IMR-90 (cell line): ENCODE data around the gene ABHD2. TPM values are rescaled to one million over a fixed set of nuclear protein-coding genes. Genes with fewer than 3 reads are reported as not detected.

Experiments used
- ATAC-seq: fragments of 200-7000 bp; cut with Tn5 transposase; 2 replicates; pipeline ENCODE4 v1.9.1; 2020; ENCODE audit warnings: low read depth, mild to moderate bottlenecking, moderate library complexity
- BruUV-seq: library from RNA; stranded (reverse); fragments of 400-500 nt; replicated peaks from 2 replicates; lab custom pipeline; 2021; lab: Mats Ljungman, UMichigan
- CTCF ChIA-PET: fragments of 300-600 bp; formaldehyde crosslinking; extraction: SDS; loops from one replicate; lab custom pipeline; 2021; ENCODE audit warnings: antibody characterized with exemption; lab: Yijun Ruan, JAX
- POLR2A ChIA-PET: fragments of 300-600 bp; sonication (Branson Sonifier 250); formaldehyde crosslinking; loops from one replicate; lab custom pipeline; 2022; ENCODE audit warnings: antibody characterized with exemption; ENCODE audit not compliant: unreplicated experiment; lab: Charles Lee
- DNase-seq: peaks from one replicate; pipeline ENCODE4 v3.0.0; 2013
- H2AFZ ChIP-seq: replicated peaks from 2 replicates; pipeline ENCODE3; 2013; ENCODE audit warnings: low read length, mild to moderate bottlenecking; ENCODE audit not compliant: poor library complexity
- H2AK5ac ChIP-seq: 2 replicates; pipeline ENCODE4 v1.6.1; 2013; ENCODE audit warnings: low read depth, low read length, inconsistent platforms
- H2AK9ac ChIP-seq: replicated peaks from 2 replicates; pipeline ENCODE3; 2013; ENCODE audit warnings: mild to moderate bottlenecking, low read depth, low read length, moderate library complexity; ENCODE audit not compliant: poor library complexity
- H2BK120ac ChIP-seq: 2 replicates; pipeline ENCODE4 v1.6.1; 2013; ENCODE audit warnings: low read depth, low read length, inconsistent platforms
- H2BK15ac ChIP-seq: 3 replicates; pipeline ENCODE4 v1.6.1; 2013; ENCODE audit warnings: low read depth, low read length, inconsistent platforms
- H2BK20ac ChIP-seq: 2 replicates; pipeline ENCODE4 v1.6.1; 2013; ENCODE audit warnings: low read depth, mild to moderate bottlenecking, inconsistent platforms, low read length, moderate library complexity
- H2BK5ac ChIP-seq: 2 replicates; pipeline ENCODE4 v1.6.1; 2013; ENCODE audit warnings: mild to moderate bottlenecking, low read depth, low read length, inconsistent platforms; ENCODE audit not compliant: poor library complexity, severe bottlenecking
- H3K14ac ChIP-seq: replicated peaks from 2 replicates; pipeline ENCODE4 v1.6.1; 2013; ENCODE audit warnings: low read depth, low read length, inconsistent platforms
- H3K18ac ChIP-seq: 2 replicates; pipeline ENCODE4 v1.6.1; 2013; ENCODE audit warnings: low read depth, low read length, control low read depth
- H3K23ac ChIP-seq: 2 replicates; pipeline ENCODE4 v1.6.1; 2013; ENCODE audit warnings: low read depth, low read length, inconsistent platforms
- H3K27ac ChIP-seq: 2 replicates; pipeline ENCODE4 v1.5.1; 2013; ENCODE audit warnings: mild to moderate bottlenecking, control low read depth, low read length; ENCODE audit not compliant: insufficient read depth
- H3K27me3 ChIP-seq: 2 replicates; pipeline ENCODE4 v1.6.1; 2013; ENCODE audit warnings: low read length; ENCODE audit not compliant: control insufficient read depth, insufficient read depth
- H3K36me3 ChIP-seq: 2 replicates; pipeline ENCODE4 v1.6.1; 2013; ENCODE audit warnings: low read length, mixed read lengths; ENCODE audit not compliant: control insufficient read depth, insufficient read depth
- H3K4ac ChIP-seq: 2 replicates; pipeline ENCODE4 v1.6.1; 2013; ENCODE audit warnings: low read depth, low read length, inconsistent platforms
- H3K4me1 ChIP-seq: 2 replicates; pipeline ENCODE4 v1.6.1; 2013; ENCODE audit warnings: low read length, mixed read lengths; ENCODE audit not compliant: control insufficient read depth, insufficient read depth
- H3K4me2 ChIP-seq: 2 replicates; pipeline ENCODE4 v1.6.1; 2013; ENCODE audit warnings: low read depth, mild to moderate bottlenecking, control low read depth, low read length, moderate library complexity
- H3K4me3 ChIP-seq: 2 replicates; pipeline ENCODE4 v1.5.1; 2013; ENCODE audit warnings: low read depth, mild to moderate bottlenecking, control low read depth, low read length, moderate library complexity; ENCODE audit not compliant: insufficient read depth
- H3K56ac ChIP-seq: 2 replicates; pipeline ENCODE4 v1.6.1; 2013; ENCODE audit warnings: low read length, inconsistent platforms; ENCODE audit not compliant: insufficient read depth; ENCODE audit errors: extremely low read depth
- H3K79me1 ChIP-seq, 2 experiments: 2 replicates each; pipeline ENCODE4 v1.6.1; 2013; ENCODE audit warnings: low read length in 2 of 2, inconsistent platforms in 1 of 2, low read depth in 1 of 2
- H3K9ac ChIP-seq: 2 replicates; pipeline ENCODE4 v1.6.1; 2013; ENCODE audit warnings: low read depth, low read length, control low read depth
- H3K9me1 ChIP-seq: 2 replicates; pipeline ENCODE4 v1.6.1; 2013; ENCODE audit warnings: low read length, inconsistent platforms; ENCODE audit not compliant: insufficient read depth
- H3K9me3 ChIP-seq: 2 replicates; pipeline ENCODE4 v1.6.1; 2013; ENCODE audit warnings: low read length; ENCODE audit not compliant: control insufficient read depth, insufficient read depth
- H4K20me1 ChIP-seq: 2 replicates; pipeline ENCODE4 v1.6.1; 2013; ENCODE audit warnings: low read length, inconsistent platforms; ENCODE audit not compliant: insufficient read depth
- H4K5ac ChIP-seq: 2 replicates; pipeline ENCODE4 v1.6.1; 2013; ENCODE audit warnings: mild to moderate bottlenecking, low read depth, low read length, control low read depth
- H4K8ac ChIP-seq, 2 experiments: 2 replicates each; pipeline ENCODE4 v1.6.1; 2013; ENCODE audit warnings: low read depth in 2 of 2, low read length in 2 of 2, control low read depth in 1 of 2, inconsistent platforms in 1 of 2
- H4K91ac ChIP-seq: 2 replicates; pipeline ENCODE4 v1.6.1; 2013; ENCODE audit warnings: low read depth, low read length, inconsistent platforms; ENCODE audit not compliant: insufficient read depth
- BHLHE40 ChIP-seq: fragments of 150-350 bp; IDR thresholded peaks from 2 replicates; pipeline ENCODE4 v1.6.1; 2016; ENCODE audit warnings: mild to moderate bottlenecking, low read depth, low read length
- CHD1 ChIP-seq: IDR thresholded peaks from 2 replicates; pipeline ENCODE4 v1.6.1; 2012; ENCODE audit warnings: low read depth, low read length, improper control_type of control experiment
- ELK1 ChIP-seq: fragments of 150-350 bp; IDR thresholded peaks from 2 replicates; pipeline ENCODE4 v1.6.1; 2016; ENCODE audit warnings: low read depth, mild to moderate bottlenecking, low read length, moderate library complexity, borderline replicate concordance
- FOS ChIP-seq: fragments of 150-350 bp; IDR thresholded peaks from 2 replicates; pipeline ENCODE4 v1.6.1; 2016; ENCODE audit warnings: low read depth, low read length
- MAZ ChIP-seq: IDR thresholded peaks from 2 replicates; pipeline ENCODE4 v1.6.1; 2012; ENCODE audit warnings: low read depth, mild to moderate bottlenecking, low read length, improper control_type of control experiment, moderate library complexity, borderline replicate concordance
- MXI1 ChIP-seq: IDR thresholded peaks from 2 replicates; pipeline ENCODE4 v1.6.1; 2012; ENCODE audit warnings: low read depth, mild to moderate bottlenecking, low read length, moderate library complexity, borderline replicate concordance
- POLR2A ChIP-seq: IDR thresholded peaks from 2 replicates; pipeline ENCODE4 v1.6.1; 2012; ENCODE audit warnings: mild to moderate bottlenecking, low read depth, low read length
- RCOR1 ChIP-seq: IDR thresholded peaks from 2 replicates; pipeline ENCODE4 v1.6.1; 2012; ENCODE audit warnings: mild to moderate bottlenecking, low read length, improper control_type of control experiment; ENCODE audit not compliant: insufficient replicate concordance
- RFX5 ChIP-seq: IDR thresholded peaks from 2 replicates; pipeline ENCODE4 v1.8.0; 2012; ENCODE audit warnings: low read depth, mild to moderate bottlenecking, low read length, moderate library complexity
- SMC3 ChIP-seq: fragments of 150-350 bp; IDR thresholded peaks from 2 replicates; pipeline ENCODE4 v1.6.1; 2016; ENCODE audit warnings: low read depth, mild to moderate bottlenecking, antibody characterized with exemption, low read length, moderate library complexity
- USF2 ChIP-seq: fragments of 150-350 bp; IDR thresholded peaks from 2 replicates; pipeline ENCODE4 v1.6.1; 2017; ENCODE audit warnings: mild to moderate bottlenecking, antibody characterized with exemption, low read length, low read depth
- WGBS, 2 experiments: methylation state at CpG; one replicate each; pipeline versions ENCODE4 v1.1.5 to v1.1.7; 2013; ENCODE audit warnings: missing lambda C conversion rate in 2 of 2; ENCODE audit not compliant: insufficient read length in 1 of 2; ENCODE audit errors: extremely low coverage in 2 of 2; 5-methylcytosine and 5-hydroxymethylcytosine counted together
- dilution Hi-C: fragments of 300-500 bp; cut with HindIII; formaldehyde crosslinking; loops from one replicate; pipeline ENCODE4 v1.14.3; 2018; ENCODE audit warnings: low sequenced_read_pairs; ENCODE audit not compliant: unreplicated experiment
- in situ Hi-C: fragments of 300-500 bp; cut with MboI; formaldehyde crosslinking; loops from 3 replicates; pipeline ENCODE4 v1.14.3; 2019; ENCODE audit warnings: low sequenced_read_pairs, inconsistent platforms, mixed read lengths
- intact Hi-C: fragments of 100-400 bp; cut with micrococcal nuclease; formaldehyde crosslinking; loops from 2 replicates; pipeline ENCODE4 v1.10.0; 2022
- polyA plus RNA-seq, 3 experiments: library from polyadenylated mRNA; depleted of rRNA; stranded (reverse); fragments of >200 nt; gene quantifications; 2 replicates each; pipeline ENCODE4 v1.2.3, GENCODE V29; 2012; ENCODE audit warnings: low replicate concordance in 1 of 3
- total RNA-seq: library from RNA; depleted of rRNA; stranded (reverse); fragments of >200 nt; gene quantifications from 2 replicates; pipeline ENCODE4 v1.2.3, GENCODE V29; 2012

The ABHD2 gene
- total and polyA plus RNA-seq, 2 of the 4 experiments (the other 2 are of a cell fraction), result 31.2 to 62.9 TPM

GRCh38 chr15:89116404-89116803 is 28.1 kb downstream of the ABHD2 start:
- Histone ChIP-seq H3K4ac (peak overlapping the region; percentile 29; the same call in 1 of the 2 replicates), H3K4me2 (no peak overlapping the region), H3K56ac (no peak overlapping the region), H3K9ac (no peak overlapping the region), H3K23ac (no peak overlapping the region; the same call in 1 of the 2 replicates), H3K9me3 (no peaks in the 10 kb centered on the region), H3K14ac (peak overlapping the region; percentile 51; the same call in 1 of the 2 replicates), H3K4me3 (no peak overlapping the region), H3K9me1 (peaks cover 24% of the 10 kb centered on the region), H2BK120ac (no peak overlapping the region), H3K4me1 (peaks cover 19% of the 10 kb centered on the region), H2BK15ac (no peak overlapping the region), H3K27me3 (no peaks in the 10 kb centered on the region), H2BK5ac (no peak overlapping the region), H2AK9ac (peak overlapping the region; percentile 26), H4K20me1 (no peaks in the 10 kb centered on the region), H2BK20ac (no peak overlapping the region), H3K79me1 (peaks cover 48 to 76% of the 10 kb centered on the region in 2 experiments), H3K36me3 (peaks cover 14% of the 10 kb centered on the region), H2AFZ (no peak overlapping the region), H4K91ac (no peak overlapping the region), H3K18ac (no peak overlapping the region), H3K27ac (no peak overlapping the region), H4K8ac (0 out of 4 replicates have a peak overlapping the region, but pooled peaks of 1 of the 2 experiments have one; percentile 27), H2AK5ac (no peak overlapping the region), H4K5ac (no peak overlapping the region)
- TF ChIP-seq FOS (no peak), RCOR1 (no peak), CHD1 (no peak), POLR2A (no peak), MXI1 (no peak), USF2 (no peak), SMC3 (no peak), ELK1 (no peak), RFX5 (no peak), BHLHE40 (no peak), MAZ (no peak)
- CTCF ChIA-PET, result no interaction called here
- no TSS peak for BruUV-seq
- intact Hi-C loops (no loop called here), dilution Hi-C loops (no loop called here), in situ Hi-C loops (no loop called here)
- WGBS, 2 experiments, result 100% methylated on average over 1 of the region's 7 CpGs; no CpG with 5 or more reads in 1 of the 2 experiments
- POLR2A ChIA-PET, result no interaction called here
- ATAC-seq (no peak), DNase-seq (peak; percentile 55)
